ENCODE measurements around the gene LOXL3. TPM values are rescaled to one million over a fixed set of nuclear protein-coding genes. Genes with fewer than 3 reads are reported as not detected.

LOXL3 gene
- total and polyA plus RNA-seq, 2 of the 8 experiments (the other 6 are each of a cell fraction or from before 2014, with no cell fraction given), result 22.4 to 27.2 TPM

DNA sequence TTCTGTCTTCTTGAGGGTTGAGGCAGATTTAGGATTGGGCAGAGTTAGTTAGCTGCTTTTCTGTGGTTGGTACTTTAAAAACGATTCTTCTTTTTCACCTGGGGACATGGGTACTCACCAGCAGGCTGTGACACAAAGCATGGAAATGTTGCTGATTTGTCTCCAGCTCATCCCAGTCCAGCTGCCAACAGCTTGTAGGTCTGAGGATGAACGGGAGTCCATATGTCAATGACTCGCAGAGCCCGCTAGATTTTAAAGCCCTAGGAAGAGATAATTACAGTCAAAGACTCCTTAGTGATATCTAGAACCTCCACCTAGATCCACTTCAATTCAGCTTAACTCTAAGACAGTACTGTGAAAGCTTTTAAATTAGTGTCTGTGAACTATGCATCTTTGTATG, 21.6 kb upstream of the LOXL3 start:
- no peak overlapping the region for H2BK12ac ChIP-seq (ENCODE audit: low read depth, low read length)
- H3K18ac ChIP-seq (ENCODE audit: extremely low read depth, low read length), result no peak overlapping the region
- no peak overlapping the region for H2BK15ac ChIP-seq (ENCODE audit: low read length)
- H3K23me2 ChIP-seq (ENCODE audit: low read depth, low read length), result 0 out of 2 replicates have a peak, but pooled peaks cover 1% of the 10 kb centered on the region
- H4K5ac ChIP-seq (ENCODE audit: insufficient read length, low read depth, low read length), result no peak overlapping the region
- no peak overlapping the region for H2BK120ac ChIP-seq (replicated peaks; ENCODE audit: low read depth, low read length)
- 93% methylated on average over 4 of the region's 4 CpGs; no CpG with 5 or more reads in 1 of the 2 experiments for WGBS, 2 experiments (ENCODE audit: extremely low coverage in 1 of 2, insufficient coverage in 1 of 2, insufficient read length in 1 of 2, insufficient replicate concordance in 2 of 2, low coverage in 1 of 2, low lambda C conversion rate in 2 of 2, missing lambda C conversion rate in 1 of 2)
- no peaks in the 10 kb centered on the region for H3K36me3 ChIP-seq (ENCODE audit: control insufficient read depth in 2 of 4, insufficient read depth in 4 of 4, low read length in 3 of 4)
- DNase-seq (ENCODE audit: low read depth in 1 of 2, low spot score in 2 of 2), result no peak
- H3K4me1 ChIP-seq (replicated peaks in 1 of 4; ENCODE audit: control insufficient read depth in 3 of 4, insufficient read depth in 4 of 4, low read length in 3 of 4), result no peaks in the 10 kb centered on the region
- H4K8ac ChIP-seq (ENCODE audit: extremely low read depth, insufficient read depth, low read length), result no peak overlapping the region
- no peak overlapping the region for H3K9ac ChIP-seq (replicated peaks in 1 of 4; ENCODE audit: extremely low read depth in 1 of 4, low read depth in 3 of 4, low read length in 3 of 4)
- no peak overlapping the region for H3K4me2 ChIP-seq (ENCODE audit: insufficient read depth in 1 of 2, low read depth in 2 of 2, low read length in 2 of 2)
- no peaks in the 10 kb centered on the region for H3K27me3 ChIP-seq (replicated peaks in 1 of 4; ENCODE audit: control insufficient read depth in 3 of 4, extremely low read depth in 1 of 4, insufficient read depth in 3 of 4, low read length in 3 of 4)
- no peaks in the 10 kb centered on the region for H4K20me1 ChIP-seq (replicated peaks in 1 of 2; ENCODE audit: control insufficient read depth in 1 of 2, insufficient read depth in 2 of 2, low read length in 2 of 2)
- no peak overlapping the region for H3K4ac ChIP-seq (replicated peaks; ENCODE audit: insufficient read length, low read depth, low read length)
- no peak overlapping the region for H4K91ac ChIP-seq (replicated peaks; ENCODE audit: insufficient read length, low read length)
- no peak overlapping the region for H3K56ac ChIP-seq (replicated peaks; ENCODE audit: insufficient read length, low read depth, low read length)
- no peak overlapping the region for H3K23ac ChIP-seq (ENCODE audit: insufficient read length)
- no peak overlapping the region for H2AFZ ChIP-seq (ENCODE audit: low read length)
- H2AK5ac ChIP-seq (ENCODE audit: low read depth, low read length), result no peak overlapping the region
- no peak overlapping the region for H3K4me3 ChIP-seq (ENCODE audit: extremely low read depth in 1 of 4, insufficient read depth in 2 of 4, low read depth in 3 of 4, low read length in 4 of 4)
- H3K14ac ChIP-seq (ENCODE audit: insufficient read length), result no peak overlapping the region
- ChIA-PET POLR2A (ENCODE audit: partially characterized antibody) (interaction anchor here (1.1 kb wide), 1 partner anchor 69 kb away, joined by 4 read pairs; no protein-coding TSS in a partner anchor), CTCF (ENCODE audit: partially characterized antibody) (interaction anchor here (0.8 to 10.0 kb wide), 8 partner anchors 8 to 241 kb away, joined by 3 to 158 read pairs (median 4); partner anchors contain the start of genes CCDC142 and TTC31)
- H3K27ac ChIP-seq (ENCODE audit: low read depth, low read length), result no peak overlapping the region
- H2BK20ac ChIP-seq (ENCODE audit: low read length), result no peak overlapping the region
- no peaks in the 10 kb centered on the region for H3K9me3 ChIP-seq (ENCODE audit: insufficient read depth in 2 of 2, low read depth in 1 of 2, low read length in 1 of 2)
- H2BK5ac ChIP-seq (ENCODE audit: low read depth, low read length), result no peak overlapping the region
- H3K79me1 ChIP-seq (ENCODE audit: low read depth, low read length), result no peaks in the 10 kb centered on the region
- H3K79me2 ChIP-seq (ENCODE audit: control insufficient read depth in 1 of 2, insufficient read depth in 2 of 2, low read length in 2 of 2), result no peaks in the 10 kb centered on the region
- FAIRE-seq, result no peak
- no peak for TF ChIP-seq RNF2 (IDR thresholded peaks at IDR 0.05; ENCODE audit: borderline replicate concordance, low read depth, low read length, missing control alignments, poor library complexity, severe bottlenecking)
- TF ChIP-seq MAFK (IDR thresholded peaks at IDR 0.05; ENCODE audit: low read depth, low read length), result no peak
- no peak for TF ChIP-seq SUZ12 (IDR thresholded peaks at IDR 0.05; ENCODE audit: low read length)
- no peak for TF ChIP-seq KDM5A (IDR thresholded peaks at IDR 0.05; ENCODE audit: low read length)
- TF ChIP-seq KDM4A (IDR thresholded peaks at IDR 0.05; ENCODE audit: low read depth, low read length, severe bottlenecking), result no peak
- TF ChIP-seq POLR2A (IDR thresholded peaks at IDR 0.05; ENCODE audit: control extremely low read depth in 1 of 2, low read depth in 2 of 2, low read length in 2 of 2), result no peak
- no peak for TF ChIP-seq TAF1 (IDR thresholded peaks at IDR 0.05; ENCODE audit: low read depth, low read length)
- TF ChIP-seq CTBP2 (IDR thresholded peaks at IDR 0.05; ENCODE audit: borderline replicate concordance, insufficient read depth, insufficient read length, low read length), result no peak
- TF ChIP-seq SIX5 (IDR thresholded peaks at IDR 0.05; ENCODE audit: low read depth, low read length), result no peak
- no peak for TF ChIP-seq TAF7 (optimal IDR thresholded peaks at IDR 0.05; ENCODE audit: borderline replicate concordance, low read depth, low read length)
- no peak for TF ChIP-seq HDAC2 (IDR thresholded peaks at IDR 0.05; ENCODE audit: borderline replicate concordance in 1 of 2, low read depth in 2 of 2, low read length in 2 of 2)
- TF ChIP-seq, protein P1, sequence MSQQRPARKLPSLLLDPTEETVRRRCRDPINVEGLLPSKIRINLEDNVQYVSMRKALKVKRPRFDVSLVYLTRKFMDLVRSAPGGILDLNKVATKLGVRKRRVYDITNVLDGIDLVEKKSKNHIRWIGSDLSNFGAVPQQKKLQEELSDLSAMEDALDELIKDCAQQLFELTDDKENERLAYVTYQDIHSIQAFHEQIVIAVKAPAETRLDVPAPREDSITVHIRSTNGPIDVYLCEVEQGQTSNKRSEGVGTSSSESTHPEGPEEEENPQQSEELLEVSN (IDR thresholded peaks at IDR 0.05), result no peak
- no peak for TF ChIP-seq CBX8 (IDR thresholded peaks at IDR 0.05; ENCODE audit: borderline replicate concordance, low read depth, low read length)
